Measurements from ENCODE around the gene ALX3.

ALX3 gene

GRCh38 chr1:110067893-110068645 is 2.4 kb downstream of the ALX3 start:
- no peak for TF ChIP-seq CTCF (conservative IDR thresholded peaks at IDR 0.05; ENCODE audit: low read depth)
- CTCF ChIA-PET, result interaction anchor here (0.6 to 1.7 kb wide), 3 partner anchors 8 to 492 kb away, joined by 3 to 5 read pairs (median 3); no protein-coding TSS in a partner anchor
- no peak overlapping the region for H3K27ac ChIP-seq
- POLR2A ChIA-PET (ENCODE audit: low non-redundant PET), result no interaction called here
- no peak for DNase-seq (ENCODE audit: low spot score)

- CTCF ChIA-PET, result interaction anchor here (0.6 to 0.7 kb wide), 3 partner anchors 14 to 869 kb away, joined by 3 to 4 read pairs (median 4); no protein-coding TSS in a partner anchor
- no peak for DNase-seq (ENCODE audit: low spot score)
- POLR2A ChIA-PET (ENCODE audit: low non-redundant PET), result no interaction called here
- TF ChIP-seq CTCF (conservative IDR thresholded peaks at IDR 0.05; ENCODE audit: low read depth), result no peak
- no peak overlapping the region for H3K27ac ChIP-seq
These were observed 3.0 kb downstream of the ALX3 start for GRCh38 chr1:110067479-110067892.

GRCh38 chr1:110065841-110066240 is 4.6 kb downstream of the ALX3 start:
- no peak overlapping the region for H3K27ac ChIP-seq
- CTCF ChIA-PET, result interaction anchor here (0.7 to 2.4 kb wide), 3 partner anchors 12 to 421 kb away, joined by 3 to 7 read pairs (median 5); no protein-coding TSS in a partner anchor
- no peak for TF ChIP-seq CTCF (conservative IDR thresholded peaks at IDR 0.05; ENCODE audit: low read depth)
- POLR2A ChIA-PET (ENCODE audit: low non-redundant PET), result no interaction called here
- no peak for DNase-seq (ENCODE audit: low spot score)

- CTCF ChIA-PET, result interaction anchor here (1.2 to 2.4 kb wide), 3 partner anchors 11 to 23 kb away, joined by 5 to 7 read pairs (median 7); no protein-coding TSS in a partner anchor
- no peak for TF ChIP-seq CTCF (conservative IDR thresholded peaks at IDR 0.05; ENCODE audit: low read depth)
These were observed 5.7 kb downstream of the ALX3 start for GRCh38 chr1:110064576-110065337.

DNA sequence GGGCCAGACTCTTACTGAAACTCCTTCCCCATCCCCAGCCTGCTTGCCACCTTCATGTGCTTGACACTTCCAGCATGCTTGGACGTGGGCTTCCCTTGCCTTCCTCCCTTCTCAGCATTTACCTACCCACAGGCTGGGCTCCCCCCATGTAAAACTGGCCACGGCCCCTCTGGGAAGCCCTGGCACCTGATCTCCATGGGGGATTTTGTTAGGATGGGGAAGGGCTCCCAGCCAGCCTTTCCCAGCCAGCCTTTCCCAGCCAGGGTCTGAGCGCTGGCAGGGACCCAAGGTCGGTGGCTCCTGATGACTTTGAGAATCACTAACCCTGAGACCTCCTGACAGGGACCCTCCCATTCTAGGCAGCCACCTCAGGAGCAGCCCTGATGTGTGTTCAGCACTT is 6.7 kb downstream of the ALX3 start:
- no peak for DNase-seq (ENCODE audit: low spot score)
- ChIA-PET POLR2A (ENCODE audit: low non-redundant PET) (no interaction called here), CTCF (interaction anchor here (0.5 to 2.0 kb wide), 2 partner anchors 10 to 47 kb away, joined by 4 to 7 read pairs; no protein-coding TSS in a partner anchor)
- no peak overlapping the region for H3K27ac ChIP-seq
- TF ChIP-seq CTCF (conservative IDR thresholded peaks at IDR 0.05; ENCODE audit: low read depth), result no peak

More at GRCh38 chr1:110064576-110065337, 5.7 kb downstream of the ALX3 start:
- no peak for DNase-seq (ENCODE audit: low spot score)
- POLR2A ChIA-PET (ENCODE audit: low non-redundant PET), result no interaction called here
- no peak overlapping the region for H3K27ac ChIP-seq

GRCh38 chr1:110062612-110063011 is 7.9 kb downstream of the ALX3 start:
- no peak overlapping the region for H3K27ac ChIP-seq
- no peak for TF ChIP-seq CTCF (conservative IDR thresholded peaks at IDR 0.05; ENCODE audit: low read depth)
- DNase-seq (ENCODE audit: low spot score), result no peak
- POLR2A ChIA-PET (ENCODE audit: low non-redundant PET), result no interaction called here
- CTCF ChIA-PET, result interaction anchor here (0.9 kb wide), 1 partner anchor 9 kb away, joined by 3 read pairs; no protein-coding TSS in a partner anchor
